ENCODE data around the gene LAPTM4A.

- no peak for TF ChIP-seq MAX (IDR thresholded peaks at IDR 0.05; ENCODE audit: low read depth, low read length)
- no peak for TF ChIP-seq CTCF (IDR thresholded peaks at IDR 0.05 in 2 of 3, conservative IDR thresholded peaks at IDR 0.05 in 1 of 3; ENCODE audit: control insufficient read depth in 2 of 3, extremely low read depth in 1 of 3, insufficient read depth in 1 of 3, low read depth in 3 of 3, low read length in 3 of 3)
- TF ChIP-seq ZNF274 (IDR thresholded peaks at IDR 0.05; ENCODE audit: insufficient read depth, insufficient read length) = no peak
- no peak for TF ChIP-seq USF1 (IDR thresholded peaks at IDR 0.05; ENCODE audit: borderline replicate concordance, extremely low read length, insufficient read depth, low read depth, low read length)
- no peak for TF ChIP-seq HDAC2 (IDR thresholded peaks at IDR 0.05)
Measured at GRCh38 chr2:20094142-20094755, 42.8 kb upstream of the LAPTM4A start.
